RWPE2 (cell line): Measurements from ENCODE around the gene IGSF21.

Experiments used
- ATAC-seq: fragments of 200-7000 bp; cut with Tn5 transposase; 3 replicates; pipeline ENCODE4 v1.9.1; 2021; ENCODE audit warnings: low read depth
- DNase-seq: peaks from one replicate; pipeline ENCODE4 v3.0.0-alpha.2; 2020; ENCODE audit warnings: low spot score
- H3K27ac ChIP-seq: fragments of 450-650 bp; 2 replicates; pipeline ENCODE4 v1.5.1; 2017; ENCODE audit warnings: mild to moderate bottlenecking; ENCODE audit not compliant: poor library complexity, severe bottlenecking
- H3K27me3 ChIP-seq: fragments of 250-450 bp; sonication (Bioruptor Pico); 2 replicates; pipeline ENCODE4 v1.5.1; 2021; ENCODE audit warnings: mild to moderate bottlenecking, moderate library complexity; ENCODE audit not compliant: insufficient read depth, poor library complexity, severe bottlenecking
- H3K36me3 ChIP-seq: fragments of 250-450 bp; sonication (Bioruptor Pico); 2 replicates; pipeline ENCODE4 v1.5.1; 2020; ENCODE audit warnings: low read depth, mild to moderate bottlenecking, moderate library complexity
- H3K4me1 ChIP-seq: fragments of 250-450 bp; sonication (Bioruptor Pico); 2 replicates; pipeline ENCODE4 v1.5.1; 2021; ENCODE audit warnings: mild to moderate bottlenecking, moderate library complexity; ENCODE audit not compliant: insufficient read depth, poor library complexity, severe bottlenecking
- H3K4me3 ChIP-seq: fragments of 250-450 bp; sonication (Bioruptor Pico); 2 replicates; pipeline ENCODE4 v1.5.1; 2021; ENCODE audit warnings: mild to moderate bottlenecking, moderate library complexity; ENCODE audit not compliant: severe bottlenecking
- H3K9me3 ChIP-seq: fragments of 250-450 bp; sonication (Bioruptor Pico); 2 replicates; pipeline ENCODE4 v1.5.1; 2021; ENCODE audit warnings: mild to moderate bottlenecking, moderate library complexity; ENCODE audit not compliant: severe bottlenecking
- TF ChIP-seq, protein P1 (sequence below): fragments of 450-650 bp; IDR thresholded peaks from one replicate; pipeline ENCODE4 v1.5.1; 2017; ENCODE audit warnings: mild to moderate bottlenecking, moderate library complexity; ENCODE audit not compliant: poor library complexity, severe bottlenecking

The IGSF21 gene

DNA sequence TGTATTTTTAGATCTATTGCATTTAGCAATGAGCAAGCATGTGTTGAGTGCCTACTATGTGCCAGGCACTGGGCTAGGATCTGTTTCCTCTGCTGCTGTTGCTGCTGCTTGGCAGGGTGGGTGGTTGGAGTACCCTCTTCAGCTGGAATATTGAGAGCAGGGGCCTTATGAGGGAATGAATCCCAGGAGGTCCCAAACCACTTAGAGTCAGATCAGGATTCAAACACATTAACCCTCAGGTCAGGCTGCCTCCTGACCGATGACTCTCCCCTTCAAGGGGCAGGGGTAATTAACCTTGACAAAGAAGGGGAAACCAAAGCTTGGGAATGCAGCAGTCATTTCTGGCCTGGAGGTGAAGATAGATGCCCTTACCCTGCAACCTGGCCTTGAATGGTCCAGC lies 138.0 kb downstream of the IGSF21 start:
- TF ChIP-seq, protein P1, sequence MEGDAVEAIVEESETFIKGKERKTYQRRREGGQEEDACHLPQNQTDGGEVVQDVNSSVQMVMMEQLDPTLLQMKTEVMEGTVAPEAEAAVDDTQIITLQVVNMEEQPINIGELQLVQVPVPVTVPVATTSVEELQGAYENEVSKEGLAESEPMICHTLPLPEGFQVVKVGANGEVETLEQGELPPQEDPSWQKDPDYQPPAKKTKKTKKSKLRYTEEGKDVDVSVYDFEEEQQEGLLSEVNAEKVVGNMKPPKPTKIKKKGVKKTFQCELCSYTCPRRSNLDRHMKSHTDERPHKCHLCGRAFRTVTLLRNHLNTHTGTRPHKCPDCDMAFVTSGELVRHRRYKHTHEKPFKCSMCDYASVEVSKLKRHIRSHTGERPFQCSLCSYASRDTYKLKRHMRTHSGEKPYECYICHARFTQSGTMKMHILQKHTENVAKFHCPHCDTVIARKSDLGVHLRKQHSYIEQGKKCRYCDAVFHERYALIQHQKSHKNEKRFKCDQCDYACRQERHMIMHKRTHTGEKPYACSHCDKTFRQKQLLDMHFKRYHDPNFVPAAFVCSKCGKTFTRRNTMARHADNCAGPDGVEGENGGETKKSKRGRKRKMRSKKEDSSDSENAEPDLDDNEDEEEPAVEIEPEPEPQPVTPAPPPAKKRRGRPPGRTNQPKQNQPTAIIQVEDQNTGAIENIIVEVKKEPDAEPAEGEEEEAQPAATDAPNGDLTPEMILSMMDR: no peak
- Histone ChIP-seq H3K9me3 (no peaks in the 10 kb centered on the region), H3K27me3 (no peaks in the 10 kb centered on the region), H3K36me3 (no peaks in the 10 kb centered on the region), H3K27ac (no peak overlapping the region), H3K4me1 (no peaks in the 10 kb centered on the region), H3K4me3 (no peak overlapping the region)
- ATAC-seq: no peak
- no peak for DNase-seq

DNA sequence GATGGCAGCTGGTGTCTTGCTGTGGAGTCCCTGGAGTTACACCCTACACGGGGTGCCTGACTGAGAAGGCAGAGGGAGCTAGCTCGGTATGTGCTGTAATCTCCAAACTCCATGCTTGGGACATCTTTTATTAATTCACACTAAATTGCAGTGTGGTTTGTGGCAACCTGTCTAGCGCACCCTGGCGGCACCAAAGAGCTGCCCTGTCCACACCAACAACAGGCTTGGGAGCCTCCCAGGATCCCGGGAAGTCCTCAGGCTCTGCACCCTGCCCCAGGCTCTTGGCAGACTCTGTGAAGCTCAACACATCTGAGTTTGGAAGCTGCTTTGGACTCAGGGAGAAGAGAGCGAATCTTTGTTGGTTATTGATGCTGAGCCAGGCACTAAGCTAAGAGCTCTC lies 138.9 kb downstream of the IGSF21 start:
- Histone ChIP-seq H3K27me3 (no peaks in the 10 kb centered on the region), H3K27ac (no peak overlapping the region), H3K4me1 (no peaks in the 10 kb centered on the region), H3K9me3 (no peaks in the 10 kb centered on the region), H3K4me3 (no peak overlapping the region), H3K36me3 (no peaks in the 10 kb centered on the region)
- ATAC-seq (no peak), DNase-seq (no peak)
- TF ChIP-seq, protein P1: no peak

DNA sequence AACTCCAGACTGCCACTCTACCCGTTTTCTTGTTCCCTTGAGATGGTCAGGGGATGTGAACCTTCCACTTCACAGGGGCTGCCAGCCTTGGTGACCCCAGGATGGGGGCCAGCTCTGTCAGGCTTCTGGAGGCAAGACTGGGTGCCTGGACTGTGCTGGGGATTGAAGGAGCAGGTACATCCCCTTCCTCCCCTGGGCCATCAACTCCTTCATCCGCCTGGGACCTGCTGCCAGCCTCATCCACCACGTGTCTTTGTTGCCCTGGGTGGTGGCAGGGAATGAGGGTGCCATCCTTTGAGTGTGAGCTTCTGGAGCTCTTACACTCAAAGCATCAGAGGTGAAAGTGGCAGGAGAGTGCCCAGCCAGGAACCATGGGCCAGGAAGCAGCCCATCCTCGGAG lies 139.6 kb downstream of the IGSF21 start:
- ATAC-seq: no peak
- Histone ChIP-seq H3K27me3 (no peaks in the 10 kb centered on the region), H3K36me3 (no peaks in the 10 kb centered on the region), H3K27ac (no peak overlapping the region), H3K4me1 (no peaks in the 10 kb centered on the region), H3K4me3 (no peak overlapping the region), H3K9me3 (no peaks in the 10 kb centered on the region)
- no peak for DNase-seq
- TF ChIP-seq, protein P1: no peak

DNA sequence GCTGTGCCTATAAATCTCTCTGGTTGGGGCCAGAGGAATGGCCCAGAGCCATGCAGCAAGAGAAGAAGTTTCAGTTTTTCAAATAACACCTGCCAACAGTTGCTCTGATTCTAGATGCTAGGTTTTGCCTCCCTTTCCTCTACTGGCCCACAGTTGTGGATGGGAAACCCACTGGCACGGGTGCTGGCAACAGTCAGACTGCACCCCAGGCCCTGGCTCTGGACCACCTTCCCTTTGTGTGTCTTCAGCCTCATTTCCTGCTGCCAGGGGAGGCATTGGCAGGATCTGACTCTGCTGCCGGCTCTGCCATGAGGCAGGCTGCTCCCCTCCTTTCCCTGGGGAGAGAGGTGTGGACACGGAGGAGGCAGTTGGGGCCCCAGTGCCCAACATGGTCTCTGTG lies 142.0 kb downstream of the IGSF21 start:
- no peaks in the 10 kb centered on the region for H3K9me3 ChIP-seq
- H3K27ac ChIP-seq: no peak overlapping the region
- no peaks in the 10 kb centered on the region for H3K4me1 ChIP-seq
- H3K27me3 ChIP-seq: no peaks in the 10 kb centered on the region
- no peak overlapping the region for H3K4me3 ChIP-seq
- ATAC-seq (no peak), DNase-seq (no peak)
- TF ChIP-seq, protein P1: no peak
- no peaks in the 10 kb centered on the region for H3K36me3 ChIP-seq

DNA sequence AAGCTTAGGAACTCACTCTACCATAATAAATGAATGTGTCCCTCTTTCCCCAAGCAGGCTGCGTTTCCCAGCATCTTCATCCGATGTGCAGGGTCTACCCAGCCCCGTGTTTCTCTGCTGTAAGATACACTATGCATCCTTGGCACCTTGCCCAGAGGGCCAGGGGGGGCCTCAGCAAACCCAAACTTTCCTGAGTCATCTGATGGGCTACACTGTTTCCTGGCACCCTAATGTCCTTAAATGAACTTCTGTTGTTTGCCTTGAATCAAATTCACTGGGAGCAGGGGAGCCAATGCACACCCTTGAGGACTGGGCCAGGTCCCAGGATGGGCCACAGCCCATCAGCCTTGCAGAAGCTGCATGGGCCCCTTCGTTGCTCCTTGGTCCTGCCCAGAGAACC lies 145.5 kb downstream of the IGSF21 start:
- no peak overlapping the region for H3K27ac ChIP-seq
- TF ChIP-seq, protein P1: no peak
- DNase-seq (no peak), ATAC-seq (no peak)
- H3K36me3 ChIP-seq: no peaks in the 10 kb centered on the region
- no peaks in the 10 kb centered on the region for H3K9me3 ChIP-seq
- no peaks in the 10 kb centered on the region for H3K4me1 ChIP-seq
- no peak overlapping the region for H3K4me3 ChIP-seq
- no peaks in the 10 kb centered on the region for H3K27me3 ChIP-seq
